CD4-positive, alpha-beta T cell (primary cell): ENCODE data around the gene CCDC107. TPM values are rescaled to one million over a fixed set of nuclear protein-coding genes. Genes with fewer than 3 reads are reported as not detected.

Experiments
- ATAC-seq: fragments of 200-7000 bp; cut with Tn5 transposase; one replicate; pipeline ENCODE4 v1.10.0; 2022; ENCODE audit warnings: mild to moderate bottlenecking; ENCODE audit not compliant: poor library complexity
- CTCF ChIA-PET: fragments of 350-600 bp; sonication (Branson Sonifier 250); formaldehyde crosslinking; loops from one replicate; lab custom pipeline; 2021; ENCODE audit warnings: antibody characterized with exemption, inconsistent platforms; lab: Charles Lee
- POLR2A ChIA-PET: fragments of 350-600 bp; sonication (Branson Sonifier 250); formaldehyde crosslinking; loops from one replicate; lab custom pipeline; 2021; ENCODE audit warnings: antibody characterized with exemption, inconsistent platforms; lab: Charles Lee
- DNase-seq, 14 experiments: peaks; one replicate each; pipeline ENCODE4 v3.0.0-alpha.2; 2013 to 2020; ENCODE audit warnings: mixed read lengths in 2 of 14
- H3K27ac ChIP-seq, 2 donors: one replicate each; pipeline versions ENCODE4 v1.5.1 to v1.7.0; 2013; ENCODE audit warnings: low read length in 2 of 2, low read depth in 1 of 2, mild to moderate bottlenecking in 1 of 2
- H3K27me3 ChIP-seq, 2 experiments: 1 replicate in 1 of 2; 2 replicates in 1 of 2; pipeline versions ENCODE4 v1.6.1 to v1.7.0; 2013; ENCODE audit warnings: low read length in 2 of 2, control low read depth in 1 of 2, mild to moderate bottlenecking in 1 of 2, moderate library complexity in 1 of 2; ENCODE audit not compliant: insufficient read depth in 2 of 2, control insufficient read depth in 1 of 2
- H3K36me3 ChIP-seq: one replicate; pipeline ENCODE4 v1.6.1; 2013; ENCODE audit warnings: low read length, control low read depth; ENCODE audit not compliant: insufficient read depth
- H3K4me1 ChIP-seq: one replicate; pipeline ENCODE4 v1.6.1; 2013; ENCODE audit warnings: low read length, control low read depth; ENCODE audit not compliant: insufficient read depth
- H3K4me3 ChIP-seq: one replicate; pipeline ENCODE4 v1.5.1; 2013; ENCODE audit warnings: mild to moderate bottlenecking, low read length, moderate library complexity
- H3K9me3 ChIP-seq, 2 experiments: 1 replicate in 1 of 2; 2 replicates in 1 of 2; pipeline versions ENCODE4 v1.6.1 to v1.7.0; 2013; ENCODE audit warnings: low read length in 2 of 2, mild to moderate bottlenecking in 2 of 2, control low read depth in 1 of 2, moderate library complexity in 1 of 2; ENCODE audit not compliant: control insufficient read depth in 1 of 2, insufficient read depth in 1 of 2
- H3K27ac Mint-ChIP-seq: one replicate; pipeline ENCODE4 v1.8.0; 2020; ENCODE audit warnings: mixed read lengths
- H3K27me3 Mint-ChIP-seq: one replicate; pipeline ENCODE4 v1.8.0; 2021; ENCODE audit warnings: mixed read lengths
- H3K36me3 Mint-ChIP-seq: one replicate; pipeline ENCODE4 v1.8.0; 2021; ENCODE audit warnings: low read depth, mixed read lengths
- H3K4me1 Mint-ChIP-seq: one replicate; pipeline ENCODE4 v1.8.0; 2021; ENCODE audit warnings: low read depth, mixed read lengths
- H3K4me3 Mint-ChIP-seq: one replicate; pipeline ENCODE4 v1.8.0; 2020; ENCODE audit warnings: mild to moderate bottlenecking, mixed read lengths
- H3K9me3 Mint-ChIP-seq: one replicate; pipeline ENCODE4 v1.8.0; 2020; ENCODE audit warnings: mixed read lengths
- CTCF ChIP-seq: fragments of 200-600 bp; IDR thresholded peaks from one replicate; pipeline ENCODE4 v1.8.0; 2022; ENCODE audit warnings: antibody characterized with exemption, mild to moderate bottlenecking
- intact Hi-C, 2 experiments: fragments of 100-400 bp; cut with DNase I in 1 of 2; cut with micrococcal nuclease in 1 of 2; formaldehyde crosslinking; loops; one replicate each; pipeline versions ENCODE4 v1.15.1 to v1.9.0; 2023 to 2025; cut with DNase I, micrococcal nuclease
- total RNA-seq, 174 experiments: library from RNA in 2 of 174; stranded (reverse) in 2 of 174; gene quantifications; one replicate each; pipeline ENCODE4 v1.2.3 and lab custom pipeline; 2021 to 2026

Gene CCDC107
- total RNA-seq, 2 experiments from 2014 or later, result 10.2 TPM

GRCh38 chr9:35646533-35647265 is 11.4 kb upstream of the CCDC107 start:
- DNase-seq (peak; percentile 83 to 96 (median 88)), ATAC-seq (peak; percentile 83)
- Histone ChIP-seq H3K27me3 (no peaks in the 10 kb centered on the region), H3K4me3 (peak overlapping the region; percentile 72), H3K27ac (peak overlapping the region; percentile 80 to 82), H3K9me3 (no peaks in the 10 kb centered on the region), H3K36me3 (peaks cover 8% of the 10 kb centered on the region), H3K4me1 (peaks cover 78% of the 10 kb centered on the region)
- Mint-ChIP-seq H3K36me3 (peaks cover 32% of the 10 kb centered on the region), H3K4me1 (peaks cover 73% of the 10 kb centered on the region), H3K4me3 (peak overlapping the region; percentile 94), H3K27me3 (no peaks in the 10 kb centered on the region), H3K27ac (peak overlapping the region; percentile 94), H3K9me3 (no peaks in the 10 kb centered on the region)
- CTCF ChIA-PET, result interaction anchor here (0.7 to 7.8 kb wide), 17 partner anchors 8 to 182 kb away, joined by 3 to 94 read pairs (median 7); partner anchors contain the start of genes ARHGEF39, CCDC107, CREB3 and FAM221B
- intact Hi-C loops, result loop anchor here (1.0 to 5.0 kb wide), 10 partner anchors 11 to 168 kb away; partner anchors contain the start of genes CCDC107 (in 1 of the 2), CREB3 (in 1 of the 2), GBA2 (in 1 of the 2) and HINT2 (in 1 of the 2)
- peak; percentile 96 for TF ChIP-seq CTCF
- POLR2A ChIA-PET, result interaction anchor here (0.5 to 6.3 kb wide), 28 partner anchors 8 to 1843 kb away, joined by 3 to 175 read pairs (median 8); partner anchors contain the start of genes ARHGEF39, CCDC107, CD72 and CREB3

- peaks cover 85% of the 10 kb centered on the region for H3K4me1 ChIP-seq
- peak overlapping the region; percentile 64 to 75 for H3K27ac ChIP-seq
- no peak for TF ChIP-seq CTCF
- peak overlapping the region; percentile 94 for H3K4me3 Mint-ChIP-seq
- peaks cover 32% of the 10 kb centered on the region for H3K36me3 Mint-ChIP-seq
- H3K27ac Mint-ChIP-seq, result peak overlapping the region; percentile 94
- H3K27me3 Mint-ChIP-seq, result no peaks in the 10 kb centered on the region
- peak in 9 of 14 experiments; percentile 29 to 71 (median 49) for DNase-seq
- H3K4me1 Mint-ChIP-seq, result peaks cover 70% of the 10 kb centered on the region
- peaks cover 8% of the 10 kb centered on the region for H3K36me3 ChIP-seq
- intact Hi-C loops, result loop anchor here (5.0 kb wide), 2 partner anchors 98 to 163 kb away; partner anchors contain the start of genes GBA2 (in 1 of the 2), RGP1 (in 1 of the 2) and SPAG8 (in 1 of the 2)
- CTCF ChIA-PET, result interaction anchor here (2.2 to 7.8 kb wide), 4 partner anchors 10 to 81 kb away, joined by 6 to 94 read pairs (median 27); partner anchors contain the start of genes CCDC107, CREB3, RMRP and TLN1
- peak overlapping the region; percentile 79 for H3K4me3 ChIP-seq
- peak; percentile 10 for ATAC-seq
- POLR2A ChIA-PET, result interaction anchor here (1.4 to 6.3 kb wide), 12 partner anchors 7 to 163 kb away, joined by 3 to 175 read pairs (median 10); partner anchors contain the start of genes ARHGEF39, CCDC107, CREB3 and RMRP
- H3K27me3 ChIP-seq, result no peaks in the 10 kb centered on the region
- no peaks in the 10 kb centered on the region for H3K9me3 Mint-ChIP-seq
- H3K9me3 ChIP-seq, result no peaks in the 10 kb centered on the region
These were observed 8.4 kb upstream of the CCDC107 start for GRCh38 chr9:35649431-35650340.
